HepG2 (cell line): ENCODE results near the gene SLC25A11. TPM values are rescaled to one million over a fixed set of nuclear protein-coding genes. Genes with fewer than 3 reads are reported as not detected.
A peak's percentile ranks its signal among the peaks of the same experiment; 100 is the strongest.

ENCODE experiments used
- ATAC-seq: fragments of 200-7000 bp; cut with Tn5 transposase; 3 replicates; pipeline ENCODE4 v1.9.1; 2020; ENCODE audit warnings: mild to moderate bottlenecking, moderate library complexity
- BruUV-seq: library from RNA; stranded (reverse); fragments of 400-500 nt; replicated peaks from 2 replicates; lab custom pipeline; 2021; lab: Mats Ljungman, UMichigan
- CTCF ChIA-PET: fragments of 300-600 bp; formaldehyde crosslinking; extraction: SDS; loops from one replicate; lab custom pipeline; 2021; ENCODE audit warnings: low total read pairs, inconsistent platforms, low intra/inter-chr PET ratio; lab: Yijun Ruan, JAX
- POLR2A ChIA-PET: fragments of 350-600 bp; sonication (Branson Sonifier 250); formaldehyde crosslinking; loops from one replicate; lab custom pipeline; 2020; ENCODE audit warnings: antibody characterized with exemption, inconsistent platforms; lab: Yijun Ruan, JAX
- DNase-seq: peaks from one replicate; pipeline ENCODE4 v3.0.0-alpha.2; 2015; ENCODE audit warnings: low spot score
- FAIRE-seq: peaks from 3 replicates; lab custom pipeline; 2011; peaks lifted over from hg19 to GRCh38; lab: Jason Lieb, UNC
- H2AFZ ChIP-seq: one replicate; pipeline ENCODE4 v1.6.1; 2011; ENCODE audit warnings: low read length, inconsistent platforms
- H3K27ac ChIP-seq: fragments of 300-600 bp; 3 replicates; pipeline ENCODE4 v1.8.0; 2011; ENCODE audit warnings: mixed run types, mild to moderate bottlenecking, mixed read lengths, low read length, inconsistent platforms; ENCODE audit not compliant: insufficient read depth; ENCODE audit errors: extremely low read length
- H3K27me3 ChIP-seq, 2 experiments: fragments of 200-600 bp in 1 of 2; 2 replicates in 1 of 2; 3 replicates in 1 of 2; pipeline versions ENCODE4 v1.6.0 to v1.8.0; 2011; ENCODE audit warnings: low read length in 2 of 2, mild to moderate bottlenecking in 2 of 2, moderate library complexity in 2 of 2, inconsistent platforms in 1 of 2; ENCODE audit not compliant: insufficient read depth in 2 of 2, control insufficient read depth in 1 of 2
- H3K36me3 ChIP-seq, 2 experiments: fragments of 200-600 bp in 1 of 2; replicated peaks in 1 of 2; 2 replicates in 1 of 2; 3 replicates in 1 of 2; pipeline versions ENCODE4 v1.5.1 to v1.8.0; 2011; ENCODE audit warnings: low read length in 2 of 2, inconsistent platforms in 1 of 2; ENCODE audit not compliant: insufficient read depth in 2 of 2, control insufficient read depth in 1 of 2
- H3K4me1 ChIP-seq: 2 replicates; pipeline ENCODE4 v1.5.1; 2012; ENCODE audit warnings: low read length, inconsistent platforms; ENCODE audit not compliant: insufficient read depth
- H3K4me2 ChIP-seq: 2 replicates; pipeline ENCODE4 v1.6.0; 2011; ENCODE audit warnings: low read depth, low read length, inconsistent platforms
- H3K4me3 ChIP-seq, 3 experiments: fragments of 200-600 bp in 1 of 3; sonication (generic), shearing (Covaris generic) in 1 of 3; replicated peaks in 1 of 3; 2 replicates each; pipeline ENCODE4 v1.5.1; 2011 to 2016; ENCODE audit warnings: low read length in 3 of 3, inconsistent platforms in 2 of 3, low read depth in 2 of 3, mild to moderate bottlenecking in 2 of 3, control low read depth in 1 of 3, mixed read lengths in 1 of 3; ENCODE audit not compliant: insufficient read depth in 1 of 3
- H3K79me2 ChIP-seq: one replicate; pipeline ENCODE4 v1.6.1; 2011; ENCODE audit warnings: low read length, inconsistent platforms; ENCODE audit not compliant: insufficient read depth
- H3K9ac ChIP-seq: 2 replicates; pipeline ENCODE4 v1.6.0; 2011; ENCODE audit warnings: mild to moderate bottlenecking, low read depth, low read length, inconsistent platforms; ENCODE audit not compliant: insufficient read depth
- H3K9me3 ChIP-seq: 2 replicates; pipeline ENCODE4 v1.5.1; 2012; ENCODE audit warnings: mild to moderate bottlenecking, low read length
- H4K20me1 ChIP-seq: 2 replicates; pipeline ENCODE4 v1.6.0; 2011; ENCODE audit warnings: inconsistent platforms, mild to moderate bottlenecking, low read length, moderate library complexity; ENCODE audit not compliant: insufficient read depth
- BHLHE40 ChIP-seq: IDR thresholded peaks from 2 replicates; pipeline ENCODE4 v1.6.1; 2011; ENCODE audit warnings: low read length, improper control_type of control experiment
- FOXK1 ChIP-seq: sonication (generic); formaldehyde crosslinking; IDR thresholded peaks from 2 replicates; pipeline ENCODE4 v1.4.0; 2020; ENCODE audit warnings: low read depth, missing genetic modification reagents, borderline replicate concordance
- KMT2B ChIP-seq: IDR thresholded peaks from 2 replicates; pipeline ENCODE4 v1.6.1; 2016; ENCODE audit warnings: missing genetic modification reagents, missing compliant biosample characterization
- NR3C1 ChIP-seq: sonication (generic); formaldehyde crosslinking; IDR thresholded peaks from 2 replicates; pipeline ENCODE4 v1.4.0; 2020; ENCODE audit warnings: missing genetic modification reagents
- SAP130 ChIP-seq: IDR thresholded peaks from 2 replicates; pipeline ENCODE4 v1.6.1; 2016; ENCODE audit warnings: low read depth
- SMC3 ChIP-seq: IDR thresholded peaks from 2 replicates; pipeline ENCODE4 v1.6.1; 2011; ENCODE audit warnings: low read length, improper control_type of control experiment
- STAG1 ChIP-seq: sonication (generic); formaldehyde crosslinking; IDR thresholded peaks from 2 replicates; pipeline ENCODE4 v1.4.0; 2020; ENCODE audit warnings: missing genetic modification reagents
- TBX2 ChIP-seq: sonication (generic); formaldehyde crosslinking; IDR thresholded peaks from 2 replicates; pipeline ENCODE4 v1.5.0; 2020; ENCODE audit warnings: missing genetic modification reagents, mild to moderate bottlenecking, borderline replicate concordance
- ZBTB7A ChIP-seq: sonication (generic); formaldehyde crosslinking; IDR thresholded peaks from 2 replicates; pipeline ENCODE4 v1.8.0; 2022; ENCODE audit warnings: mild to moderate bottlenecking, missing genetic modification reagents
- ZMYM2 ChIP-seq: sonication (generic); formaldehyde crosslinking; IDR thresholded peaks from 2 replicates; pipeline ENCODE4 v1.8.0; 2022; ENCODE audit warnings: mild to moderate bottlenecking, missing genetic modification reagents
- WGBS: methylation state at CpG from one replicate; pipeline ENCODE4 v1.1.6; 2017; ENCODE audit warnings: low lambda C conversion rate; 5-methylcytosine and 5-hydroxymethylcytosine counted together
- in situ Hi-C: cut with HindIII; loops from 2 replicates; pipeline ENCODE4 v1.10.0; 2017; ENCODE audit warnings: low pct_unique_long_range_greater_than_20kb; ENCODE audit not compliant: extremely low pct_ligation_motif_present
- intact Hi-C: fragments of 100-400 bp; cut with micrococcal nuclease; formaldehyde crosslinking; loops from one replicate; pipeline ENCODE4 v1.10.0; 2022; ENCODE audit not compliant: unreplicated experiment
- polyA plus RNA-seq, 8 experiments: library from polyadenylated mRNA; depleted of rRNA in 3 of 8; stranded (reverse) in 7 of 8; unstranded in 1 of 8; fragments of >200 nt; fragmentation: Illumina TruSeq in 4 of 8; extraction: Trizol in 4 of 8; gene quantifications; 2 replicates each; pipeline versions ENCODE4 v1.2.1 to v1.2.3, GENCODE V29; 2011 to 2016; ENCODE audit warnings: low read depth in 4 of 8, missing spikeins in 1 of 8, mixed read lengths in 1 of 8; ENCODE audit not compliant: insufficient read depth in 1 of 8
- total RNA-seq, 5 experiments: library from RNA; depleted of rRNA; stranded (reverse); fragments of >200 nt; fragmentation: Illumina TruSeq; extraction: Trizol; gene quantifications; 2 replicates each; pipeline ENCODE4 v1.2.3, GENCODE V29; 2016; ENCODE audit warnings: low read depth in 1 of 5
- TF ChIP-seq, protein P1 (sequence below): fragments of 450-650 bp; IDR thresholded peaks from 2 replicates; pipeline ENCODE4 v1.6.1; 2016
- TF ChIP-seq, protein P2 (sequence below): IDR thresholded peaks from 2 replicates; pipeline ENCODE4 v1.6.1; 2012; ENCODE audit warnings: low read length, improper control_type of control experiment
- TF ChIP-seq, protein P3 (sequence below): sonication (generic); formaldehyde crosslinking; IDR thresholded peaks from 2 replicates; pipeline ENCODE4 v1.8.1; 2023; ENCODE audit warnings: mild to moderate bottlenecking, moderate library complexity, missing genetic modification reagents
- TF ChIP-seq, protein P4 (sequence below): IDR thresholded peaks from 2 replicates; pipeline ENCODE4 v1.6.1; 2012; ENCODE audit warnings: inconsistent platforms
- TF ChIP-seq, protein P5 (sequence below): sonication (generic); formaldehyde crosslinking; IDR thresholded peaks from 2 replicates; pipeline ENCODE4 v1.5.0; 2020; ENCODE audit warnings: mild to moderate bottlenecking, missing genetic modification reagents, moderate library complexity

SLC25A11 gene
- total and polyA plus RNA-seq, 2 of the 13 experiments (the other 11 are each of a cell fraction or from before 2014, with no cell fraction given) = 35.4 to 47.2 TPM

DNA sequence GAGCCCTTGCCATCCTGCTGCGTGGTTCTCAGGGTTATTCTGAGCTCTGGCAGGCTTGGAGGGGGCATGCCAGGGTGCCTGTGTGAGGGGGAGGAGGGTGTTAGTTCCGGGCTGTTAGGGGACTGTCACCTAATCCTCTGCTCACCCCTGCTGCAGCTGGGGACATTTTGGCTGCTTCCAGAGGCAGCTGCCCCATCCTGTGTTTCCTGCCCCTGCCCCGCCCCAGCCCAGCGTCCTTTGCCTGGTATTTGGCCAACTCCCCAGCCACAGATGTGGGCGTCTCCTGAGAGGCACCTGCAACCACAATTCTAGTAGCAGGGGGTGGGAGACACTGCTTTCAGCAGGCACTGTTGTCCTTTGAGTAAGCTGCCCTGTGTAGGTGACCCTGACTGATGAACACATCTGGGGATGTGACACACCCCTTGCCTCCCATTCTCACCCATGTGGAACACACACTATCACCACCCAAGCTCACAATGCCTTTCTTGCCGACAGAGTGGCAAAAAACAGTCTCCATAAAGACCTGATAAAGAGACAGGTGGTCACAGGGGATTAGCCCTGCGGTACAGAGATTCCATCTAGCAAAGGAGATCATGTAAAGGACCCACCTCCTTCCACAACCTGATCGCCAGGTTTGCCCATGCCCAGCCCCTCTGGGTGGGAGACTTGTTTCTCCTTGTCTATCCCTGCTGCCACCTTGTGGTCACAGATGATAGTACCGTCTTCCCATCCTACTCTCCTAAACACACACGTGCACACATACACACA lies 36.6 kb downstream of the SLC25A11 start, which contains the start of gene CHRNE:
Gene CHRNE, minus strand, starts transcription at position 48 of the 768 bp plus-strand sequence. Its CDS starts 35 bp downstream, at position 13.
- Histone ChIP-seq H3K9ac (no peak within 1 kb of the TSS), H4K20me1 (no peaks in the 10 kb centered on the region), H3K9me3 (no peaks in the 10 kb centered on the region), H3K27me3 (no peaks in the 10 kb centered on the region), H2AFZ (no peak within 1 kb of the TSS), H3K4me2 (peak within 1 kb of the TSS; percentile 36; the same call in 1 of the 2 replicates), H3K4me3 (no peak within 1 kb of the TSS), H3K79me2 (no peaks in the 10 kb centered on the region), H3K36me3 (no peaks in the 10 kb centered on the region), H3K27ac (no peak within 1 kb of the TSS), H3K4me1 (peaks cover 37% of the 10 kb centered on the region)
- TF ChIP-seq, protein P1, sequence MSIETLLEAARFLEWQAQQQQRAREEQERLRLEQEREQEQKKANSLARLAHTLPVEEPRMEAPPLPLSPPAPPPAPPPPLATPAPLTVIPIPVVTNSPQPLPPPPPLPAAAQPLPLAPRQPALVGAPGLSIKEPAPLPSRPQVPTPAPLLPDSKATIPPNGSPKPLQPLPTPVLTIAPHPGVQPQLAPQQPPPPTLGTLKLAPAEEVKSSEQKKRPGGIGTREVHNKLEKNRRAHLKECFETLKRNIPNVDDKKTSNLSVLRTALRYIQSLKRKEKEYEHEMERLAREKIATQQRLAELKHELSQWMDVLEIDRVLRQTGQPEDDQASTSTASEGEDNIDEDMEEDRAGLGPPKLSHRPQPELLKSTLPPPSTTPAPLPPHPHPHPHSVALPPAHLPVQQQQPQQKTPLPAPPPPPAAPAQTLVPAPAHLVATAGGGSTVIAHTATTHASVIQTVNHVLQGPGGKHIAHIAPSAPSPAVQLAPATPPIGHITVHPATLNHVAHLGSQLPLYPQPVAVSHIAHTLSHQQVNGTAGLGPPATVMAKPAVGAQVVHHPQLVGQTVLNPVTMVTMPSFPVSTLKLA = peak; percentile 41
- TF ChIP-seq ZBTB7A (CRISPR knock-in tag) = 0 out of 2 replicates have a peak, but pooled peaks have one; percentile 38
- 0 out of 2 replicates have a peak, but pooled peaks have one; percentile 17 for TF ChIP-seq TBX2 (CRISPR knock-in tag)
- TF ChIP-seq FOXK1 (CRISPR knock-in tag) = peak; percentile 14; the same call in 1 of the 2 replicates
- peak; percentile 50 for TF ChIP-seq SMC3
- TF ChIP-seq SAP130 (CRISPR knock-in tag) = 0 out of 2 replicates have a peak, but pooled peaks have one; percentile 44
- TF ChIP-seq, protein P2, sequence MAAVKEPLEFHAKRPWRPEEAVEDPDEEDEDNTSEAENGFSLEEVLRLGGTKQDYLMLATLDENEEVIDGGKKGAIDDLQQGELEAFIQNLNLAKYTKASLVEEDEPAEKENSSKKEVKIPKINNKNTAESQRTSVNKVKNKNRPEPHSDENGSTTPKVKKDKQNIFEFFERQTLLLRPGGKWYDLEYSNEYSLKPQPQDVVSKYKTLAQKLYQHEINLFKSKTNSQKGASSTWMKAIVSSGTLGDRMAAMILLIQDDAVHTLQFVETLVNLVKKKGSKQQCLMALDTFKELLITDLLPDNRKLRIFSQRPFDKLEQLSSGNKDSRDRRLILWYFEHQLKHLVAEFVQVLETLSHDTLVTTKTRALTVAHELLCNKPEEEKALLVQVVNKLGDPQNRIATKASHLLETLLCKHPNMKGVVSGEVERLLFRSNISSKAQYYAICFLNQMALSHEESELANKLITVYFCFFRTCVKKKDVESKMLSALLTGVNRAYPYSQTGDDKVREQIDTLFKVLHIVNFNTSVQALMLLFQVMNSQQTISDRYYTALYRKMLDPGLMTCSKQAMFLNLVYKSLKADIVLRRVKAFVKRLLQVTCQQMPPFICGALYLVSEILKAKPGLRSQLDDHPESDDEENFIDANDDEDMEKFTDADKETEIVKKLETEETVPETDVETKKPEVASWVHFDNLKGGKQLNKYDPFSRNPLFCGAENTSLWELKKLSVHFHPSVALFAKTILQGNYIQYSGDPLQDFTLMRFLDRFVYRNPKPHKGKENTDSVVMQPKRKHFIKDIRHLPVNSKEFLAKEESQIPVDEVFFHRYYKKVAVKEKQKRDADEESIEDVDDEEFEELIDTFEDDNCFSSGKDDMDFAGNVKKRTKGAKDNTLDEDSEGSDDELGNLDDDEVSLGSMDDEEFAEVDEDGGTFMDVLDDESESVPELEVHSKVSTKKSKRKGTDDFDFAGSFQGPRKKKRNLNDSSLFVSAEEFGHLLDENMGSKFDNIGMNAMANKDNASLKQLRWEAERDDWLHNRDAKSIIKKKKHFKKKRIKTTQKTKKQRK = no peak
- no peak for TF ChIP-seq NR3C1 (CRISPR knock-in tag)
- peak; percentile 76 for TF ChIP-seq STAG1
- TF ChIP-seq, protein P3, sequence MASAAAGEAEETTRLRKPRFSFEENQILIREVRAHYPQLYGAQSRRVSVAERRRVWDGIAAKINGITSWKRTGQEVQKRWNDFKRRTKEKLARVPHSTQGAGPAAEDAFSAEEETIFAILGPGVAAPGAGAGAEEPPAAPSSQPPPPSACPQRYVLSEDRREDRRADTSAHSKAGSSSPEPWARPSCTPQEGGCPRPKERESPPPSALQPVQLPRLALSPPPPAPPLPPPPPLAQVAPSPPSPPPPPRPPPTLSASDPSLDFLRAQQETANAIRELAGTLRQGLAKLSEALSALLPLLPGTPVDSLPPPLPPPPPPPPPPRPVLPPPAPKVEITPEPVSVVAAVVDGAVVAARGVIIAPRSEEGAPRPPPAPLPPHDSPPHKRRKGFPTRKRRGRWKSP (CRISPR knock-in tag) = no peak
- TF ChIP-seq, protein P4, sequence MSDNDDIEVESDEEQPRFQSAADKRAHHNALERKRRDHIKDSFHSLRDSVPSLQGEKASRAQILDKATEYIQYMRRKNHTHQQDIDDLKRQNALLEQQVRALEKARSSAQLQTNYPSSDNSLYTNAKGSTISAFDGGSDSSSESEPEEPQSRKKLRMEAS = peak; percentile 18; the same call in 1 of the 2 replicates
- no peak for TF ChIP-seq KMT2B (CRISPR knock-in tag)
- TF ChIP-seq ZMYM2 (CRISPR knock-in tag) = no peak
- TF ChIP-seq, protein P5, sequence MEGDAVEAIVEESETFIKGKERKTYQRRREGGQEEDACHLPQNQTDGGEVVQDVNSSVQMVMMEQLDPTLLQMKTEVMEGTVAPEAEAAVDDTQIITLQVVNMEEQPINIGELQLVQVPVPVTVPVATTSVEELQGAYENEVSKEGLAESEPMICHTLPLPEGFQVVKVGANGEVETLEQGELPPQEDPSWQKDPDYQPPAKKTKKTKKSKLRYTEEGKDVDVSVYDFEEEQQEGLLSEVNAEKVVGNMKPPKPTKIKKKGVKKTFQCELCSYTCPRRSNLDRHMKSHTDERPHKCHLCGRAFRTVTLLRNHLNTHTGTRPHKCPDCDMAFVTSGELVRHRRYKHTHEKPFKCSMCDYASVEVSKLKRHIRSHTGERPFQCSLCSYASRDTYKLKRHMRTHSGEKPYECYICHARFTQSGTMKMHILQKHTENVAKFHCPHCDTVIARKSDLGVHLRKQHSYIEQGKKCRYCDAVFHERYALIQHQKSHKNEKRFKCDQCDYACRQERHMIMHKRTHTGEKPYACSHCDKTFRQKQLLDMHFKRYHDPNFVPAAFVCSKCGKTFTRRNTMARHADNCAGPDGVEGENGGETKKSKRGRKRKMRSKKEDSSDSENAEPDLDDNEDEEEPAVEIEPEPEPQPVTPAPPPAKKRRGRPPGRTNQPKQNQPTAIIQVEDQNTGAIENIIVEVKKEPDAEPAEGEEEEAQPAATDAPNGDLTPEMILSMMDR (CRISPR knock-in tag) = peak; percentile 86
- peak; percentile 81 for TF ChIP-seq BHLHE40
- ATAC-seq (peak; percentile 57), DNase-seq (peak; percentile 80), FAIRE-seq (peak; percentile 84)
- WGBS = 9% methylated on average over 6 of the region's 10 CpGs
- intact Hi-C loops = loop anchor here (10.0 kb wide), 1 partner anchor 162 kb away; no protein-coding TSS in a partner anchor
- no TSS peak for BruUV-seq
- CTCF ChIA-PET = no interaction called here
- in situ Hi-C loops = loop anchor here (10.0 kb wide), 1 partner anchor 152 kb away; no protein-coding TSS in a partner anchor
- POLR2A ChIA-PET = no interaction called here
